WI38 (cell line): ENCODE measurements around the gene LRBA.

Source experiments
- H3K4me3 ChIP-seq: 2 replicates; pipeline ENCODE4 v1.5.1; 2011; ENCODE audit warnings: low read depth, mild to moderate bottlenecking, control low read depth, low read length
- TF ChIP-seq, protein P1 (sequence below): IDR thresholded peaks from 2 replicates; pipeline ENCODE4 v1.5.1; 2012; ENCODE audit warnings: low read depth, mild to moderate bottlenecking, control low read depth, low read length

The LRBA gene

GRCh38 chr4:150822407-150822806 lies 192.7 kb downstream of the LRBA start:
- TF ChIP-seq, protein P1, sequence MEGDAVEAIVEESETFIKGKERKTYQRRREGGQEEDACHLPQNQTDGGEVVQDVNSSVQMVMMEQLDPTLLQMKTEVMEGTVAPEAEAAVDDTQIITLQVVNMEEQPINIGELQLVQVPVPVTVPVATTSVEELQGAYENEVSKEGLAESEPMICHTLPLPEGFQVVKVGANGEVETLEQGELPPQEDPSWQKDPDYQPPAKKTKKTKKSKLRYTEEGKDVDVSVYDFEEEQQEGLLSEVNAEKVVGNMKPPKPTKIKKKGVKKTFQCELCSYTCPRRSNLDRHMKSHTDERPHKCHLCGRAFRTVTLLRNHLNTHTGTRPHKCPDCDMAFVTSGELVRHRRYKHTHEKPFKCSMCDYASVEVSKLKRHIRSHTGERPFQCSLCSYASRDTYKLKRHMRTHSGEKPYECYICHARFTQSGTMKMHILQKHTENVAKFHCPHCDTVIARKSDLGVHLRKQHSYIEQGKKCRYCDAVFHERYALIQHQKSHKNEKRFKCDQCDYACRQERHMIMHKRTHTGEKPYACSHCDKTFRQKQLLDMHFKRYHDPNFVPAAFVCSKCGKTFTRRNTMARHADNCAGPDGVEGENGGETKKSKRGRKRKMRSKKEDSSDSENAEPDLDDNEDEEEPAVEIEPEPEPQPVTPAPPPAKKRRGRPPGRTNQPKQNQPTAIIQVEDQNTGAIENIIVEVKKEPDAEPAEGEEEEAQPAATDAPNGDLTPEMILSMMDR: no peak
- no peak overlapping the region for H3K4me3 ChIP-seq

- H3K4me3 ChIP-seq: no peak overlapping the region
- TF ChIP-seq, protein P1: no peak
Observed at GRCh38 chr4:150821641-150822040, 193.4 kb downstream of the LRBA start.

GRCh38 chr4:150820409-150820808 lies 194.7 kb downstream of the LRBA start:
- TF ChIP-seq, protein P1: no peak
- H3K4me3 ChIP-seq: no peak overlapping the region

GRCh38 chr4:150818661-150819060 lies 196.4 kb downstream of the LRBA start:
- no peak overlapping the region for H3K4me3 ChIP-seq
- TF ChIP-seq, protein P1: no peak

DNA sequence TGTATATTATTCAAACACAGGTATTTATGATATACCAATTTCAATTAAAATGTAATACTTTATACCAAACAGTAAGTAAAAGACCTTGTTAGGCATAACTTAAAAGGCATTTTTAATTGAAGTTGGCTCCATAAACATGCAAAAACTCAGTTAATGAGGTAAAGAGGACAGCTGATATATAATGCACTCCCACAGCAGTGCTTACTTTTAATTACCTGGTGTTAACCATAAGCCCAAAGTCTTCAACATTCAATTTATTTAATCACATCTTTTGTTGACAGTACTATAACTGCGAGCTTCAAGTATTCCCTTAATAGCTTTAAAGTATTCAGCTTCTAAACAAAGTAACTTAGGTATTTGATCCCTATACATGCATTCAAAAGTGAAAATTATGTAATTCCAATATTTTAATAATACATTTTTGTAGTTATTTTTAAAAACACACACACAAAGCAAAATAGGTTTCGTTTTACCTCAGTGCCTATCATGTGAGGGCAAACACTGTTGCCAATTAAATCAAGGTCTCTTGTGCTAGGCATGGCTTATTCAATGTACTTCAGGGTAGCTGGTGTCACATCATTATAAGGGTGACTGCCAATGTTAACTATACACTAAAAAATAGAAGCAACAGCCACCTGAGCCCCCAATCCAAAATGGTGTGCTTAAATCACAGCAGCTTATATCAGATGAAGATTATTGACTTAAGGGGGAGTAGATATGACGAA lies 197.1 kb downstream of the LRBA start:
- no peak overlapping the region for H3K4me3 ChIP-seq
- TF ChIP-seq, protein P1: no peak

DNA sequence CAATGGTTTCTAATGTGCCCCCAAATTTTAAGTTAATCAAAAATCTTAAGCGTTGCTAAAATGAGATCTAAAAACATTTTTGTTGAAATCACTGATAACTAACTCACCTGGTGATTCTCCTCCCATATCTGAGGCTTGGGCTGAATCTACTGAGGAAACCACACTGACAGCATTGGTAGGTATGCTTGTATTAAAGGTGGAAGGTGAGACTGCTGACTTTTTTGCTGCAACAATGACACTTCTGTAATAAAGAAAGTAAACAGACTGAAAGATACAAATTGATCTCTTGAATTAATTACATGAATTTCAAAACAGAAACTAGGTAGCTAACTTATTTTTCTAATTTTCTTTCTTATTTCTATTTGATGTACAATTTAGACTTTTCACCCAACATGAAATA lies 198.1 kb downstream of the LRBA start:
- no peak overlapping the region for H3K4me3 ChIP-seq
- TF ChIP-seq, protein P1: no peak

GRCh38 chr4:150816491-150816890 lies 198.6 kb downstream of the LRBA start:
- H3K4me3 ChIP-seq: no peak overlapping the region
- TF ChIP-seq, protein P1: no peak
